HAP-1 (cell line): ENCODE measurements around the gene SLC45A3.
"Not testable (repeated sequence)": the region's sequence is repeated elsewhere in the genome, so short reads cannot be mapped to it uniquely, and the experiment has no call there.

Experiments used
- DNase-seq, 2 experiments: peaks; one replicate each; pipeline ENCODE4 v3.0.0-alpha.2; 2016 to 2020; ENCODE audit warnings: low spot score in 2 of 2
- H3K27me3 ChIP-seq: fragments of 250-450 bp; sonication (Bioruptor Pico); 2 replicates; pipeline ENCODE4 v1.5.1; 2020; ENCODE audit warnings: low read depth, mild to moderate bottlenecking, moderate library complexity
- H3K36me3 ChIP-seq: fragments of 250-450 bp; sonication (Bioruptor Pico); replicated peaks from 2 replicates; pipeline ENCODE4 v1.5.1; 2020; ENCODE audit warnings: mild to moderate bottlenecking
- H3K4me1 ChIP-seq: fragments of 250-450 bp; sonication (Bioruptor Pico); 2 replicates; pipeline ENCODE4 v1.5.1; 2020; ENCODE audit warnings: mild to moderate bottlenecking
- H3K4me3 ChIP-seq: fragments of 250-450 bp; sonication (Bioruptor Pico); 2 replicates; pipeline ENCODE4 v1.5.1; 2020; ENCODE audit warnings: mild to moderate bottlenecking, moderate library complexity
- H3K9me3 ChIP-seq: fragments of 250-450 bp; sonication (Bioruptor Pico); 2 replicates; pipeline ENCODE4 v1.5.1; 2020; ENCODE audit warnings: mild to moderate bottlenecking, moderate library complexity
- in situ Hi-C: fragments of 300-500 bp; cut with MboI; formaldehyde crosslinking; loops from 3 replicates; pipeline ENCODE4 v1.14.3; 2020; ENCODE audit warnings: low sequenced_read_pairs, inconsistent platforms, mixed read lengths

Gene SLC45A3

GRCh38 chr1:205652984-205653383, 27.3 kb downstream of the SLC45A3 start:
- no peak overlapping the region for H3K4me3 ChIP-seq
- H3K9me3 ChIP-seq = no peaks in the 10 kb centered on the region
- H3K36me3 ChIP-seq = no peaks in the 10 kb centered on the region
- peaks cover 3% of the 10 kb centered on the region for H3K4me1 ChIP-seq
- no peaks in the 10 kb centered on the region for H3K27me3 ChIP-seq
- in situ Hi-C loops = no loop called here
- DNase-seq = no peak

GRCh38 chr1:205650241-205650640, 30.1 kb downstream of the SLC45A3 start:
- in situ Hi-C loops = no loop called here
- DNase-seq = no peak

DNA sequence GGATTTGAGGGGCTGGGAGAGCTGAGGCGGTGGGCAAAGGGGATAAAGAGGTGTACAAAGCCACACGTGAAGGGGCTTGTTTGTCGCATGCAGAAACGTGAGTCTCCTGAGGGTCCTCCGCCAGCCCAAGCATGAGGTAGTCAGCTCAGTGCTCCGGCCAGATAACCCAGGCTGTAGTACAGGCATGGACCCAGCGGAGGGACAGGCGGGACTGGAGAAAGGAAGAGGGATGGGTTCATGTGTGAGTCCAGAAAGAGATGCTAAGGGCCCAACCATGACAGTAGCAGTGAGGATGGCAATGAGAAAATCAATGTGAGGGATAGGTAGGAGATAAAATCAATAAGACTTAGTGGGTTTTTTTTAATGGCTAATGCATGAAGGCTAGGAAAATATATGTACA, 34.8 kb downstream of the SLC45A3 start:
- no peaks in the 10 kb centered on the region for H3K36me3 ChIP-seq
- no peaks in the 10 kb centered on the region for H3K27me3 ChIP-seq

More at GRCh38 chr1:205650241-205650640, 30.1 kb downstream of the SLC45A3 start:
- Histone ChIP-seq H3K9me3 (no peaks in the 10 kb centered on the region), H3K4me3 (no peak overlapping the region), H3K4me1 (peaks cover 3% of the 10 kb centered on the region), H3K36me3 (no peaks in the 10 kb centered on the region), H3K27me3 (no peaks in the 10 kb centered on the region)

DNA sequence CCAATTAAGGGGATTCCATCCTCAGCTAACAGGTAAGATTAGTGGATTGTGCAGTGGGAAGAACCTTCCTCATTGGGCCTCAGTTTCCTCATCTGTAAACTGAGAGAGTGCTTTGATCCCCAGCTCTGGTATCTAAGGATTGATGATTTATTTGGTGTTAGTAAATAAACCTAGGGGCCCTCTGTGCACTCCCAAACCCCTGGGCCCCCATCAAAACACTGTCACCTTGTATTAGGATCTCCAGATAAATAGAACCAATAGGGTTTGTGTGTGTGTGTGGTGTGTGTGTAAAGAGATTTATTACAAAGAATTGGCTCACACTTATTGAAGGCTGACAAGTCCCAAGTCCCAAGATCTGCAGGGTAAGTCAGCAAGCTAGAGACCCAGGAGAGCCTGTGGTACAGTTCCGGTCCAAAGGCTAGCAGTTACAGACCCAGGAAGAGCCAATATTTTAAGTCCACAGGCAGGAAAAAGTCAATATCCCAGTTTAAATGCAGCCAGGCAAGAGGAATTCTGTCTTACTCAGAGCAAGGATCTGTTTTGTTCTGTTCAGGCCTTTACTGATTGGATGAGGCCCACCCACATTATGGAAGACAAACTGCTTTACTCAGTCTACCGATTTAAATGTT, 37.5 kb downstream of the SLC45A3 start:
- no peaks in the 10 kb centered on the region for H3K4me1 ChIP-seq
- in situ Hi-C loops = no loop called here
- H3K36me3 ChIP-seq = no peaks in the 10 kb centered on the region
- no peaks in the 10 kb centered on the region for H3K27me3 ChIP-seq
- H3K9me3 ChIP-seq = no peaks in the 10 kb centered on the region
- DNase-seq = no peak
- no peak overlapping the region for H3K4me3 ChIP-seq

More for the DNA sequence above, 34.8 kb downstream of the SLC45A3 start:
- H3K4me3 ChIP-seq = no peak overlapping the region
- in situ Hi-C loops = no loop called here
- no peaks in the 10 kb centered on the region for H3K4me1 ChIP-seq
- no peaks in the 10 kb centered on the region for H3K9me3 ChIP-seq
- no peak for DNase-seq

DNA sequence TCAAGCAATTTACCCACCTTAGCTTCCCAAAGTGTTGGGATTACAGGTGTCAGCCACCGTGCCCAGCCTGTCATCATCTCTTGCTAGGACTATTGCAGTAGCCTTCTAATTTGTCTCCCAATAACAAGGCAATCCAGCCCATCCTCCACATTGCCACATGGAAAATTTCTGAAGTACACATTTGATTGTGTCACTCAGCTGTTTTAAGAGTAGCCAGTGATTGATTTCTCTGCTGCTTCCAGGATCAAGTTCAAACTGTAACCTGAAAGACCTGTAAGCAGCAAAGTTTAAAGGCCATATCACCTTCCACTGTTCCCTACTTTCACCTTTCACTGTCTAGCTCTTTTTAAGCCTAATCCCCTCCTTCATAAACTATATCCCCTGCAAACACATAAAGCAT, 40.7 kb downstream of the SLC45A3 start:
- Histone ChIP-seq H3K27me3 (no peaks in the 10 kb centered on the region), H3K4me1 (no peaks in the 10 kb centered on the region), H3K9me3 (no peaks in the 10 kb centered on the region), H3K4me3 (no peak overlapping the region), H3K36me3 (no peaks in the 10 kb centered on the region)
- in situ Hi-C loops = no loop called here
- DNase-seq = no peak

DNA sequence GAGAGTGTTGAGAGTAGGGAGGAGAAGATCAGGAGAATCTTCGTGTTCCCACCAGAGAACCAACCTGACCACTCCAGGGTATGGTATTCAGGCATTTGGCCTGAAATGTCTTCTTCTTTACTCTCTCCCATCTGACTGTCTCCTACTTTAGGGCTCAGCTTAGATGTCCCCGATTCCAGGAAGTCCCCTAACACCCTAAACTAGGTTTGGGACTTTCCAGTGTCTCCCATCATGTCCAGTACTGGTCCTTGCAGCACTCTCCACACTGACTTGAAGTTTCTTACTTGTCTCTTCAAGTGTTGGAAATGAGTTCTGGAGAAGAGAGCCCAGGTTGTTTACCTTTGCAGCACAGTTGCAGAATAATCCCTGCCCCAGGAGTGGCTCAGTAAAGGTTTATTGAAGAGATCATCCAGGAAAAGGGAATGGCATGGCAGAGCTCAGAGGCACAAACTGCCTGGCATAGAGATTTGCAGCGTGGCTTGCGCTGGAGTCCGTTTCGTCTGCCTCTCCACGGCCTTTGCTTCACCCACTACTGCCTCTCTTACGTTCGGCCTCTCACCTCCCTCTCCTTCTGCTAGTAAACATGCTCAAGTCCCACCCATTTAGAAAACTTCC, 42.3 kb downstream of the SLC45A3 start:
- DNase-seq = no peak
- in situ Hi-C loops = no loop called here
- Histone ChIP-seq H3K4me3 (no peak overlapping the region), H3K4me1 (no peaks in the 10 kb centered on the region), H3K36me3 (no peaks in the 10 kb centered on the region), H3K27me3 (no peaks in the 10 kb centered on the region), H3K9me3 (no peaks in the 10 kb centered on the region)

GRCh38 chr1:205636732-205637131, 43.6 kb downstream of the SLC45A3 start:
- Histone ChIP-seq H3K4me3 (no peak overlapping the region), H3K9me3 (no peaks in the 10 kb centered on the region), H3K27me3 (no peaks in the 10 kb centered on the region), H3K4me1 (peaks cover 4% of the 10 kb centered on the region), H3K36me3 (no peaks in the 10 kb centered on the region)
- DNase-seq = no peak
- in situ Hi-C loops = no loop called here

DNA sequence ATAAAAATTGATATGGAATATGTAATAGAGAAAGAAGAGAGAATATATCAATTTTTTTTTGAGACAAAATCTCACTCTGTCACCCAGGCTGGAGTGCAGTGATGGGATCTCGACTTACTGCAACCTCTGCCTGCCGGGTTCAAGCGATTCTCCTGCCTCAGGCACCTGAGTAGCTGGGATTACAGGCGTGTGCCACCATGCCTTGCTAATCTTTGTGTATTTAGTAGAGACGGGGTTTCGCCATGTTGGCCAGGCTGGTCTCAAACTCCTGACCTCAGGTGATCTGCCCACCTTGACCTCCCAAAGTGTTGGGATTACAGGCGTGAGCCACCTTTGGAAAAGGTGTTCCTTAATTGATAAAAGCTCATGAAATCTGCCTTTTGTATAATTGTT, 44.2 kb downstream of the SLC45A3 start:
- in situ Hi-C loops, DNase-seq, H3K9me3 ChIP-seq, H3K4me3 ChIP-seq, H3K36me3 ChIP-seq, H3K4me1 ChIP-seq, H3K27me3 ChIP-seq: not testable (repeated sequence)

DNA sequence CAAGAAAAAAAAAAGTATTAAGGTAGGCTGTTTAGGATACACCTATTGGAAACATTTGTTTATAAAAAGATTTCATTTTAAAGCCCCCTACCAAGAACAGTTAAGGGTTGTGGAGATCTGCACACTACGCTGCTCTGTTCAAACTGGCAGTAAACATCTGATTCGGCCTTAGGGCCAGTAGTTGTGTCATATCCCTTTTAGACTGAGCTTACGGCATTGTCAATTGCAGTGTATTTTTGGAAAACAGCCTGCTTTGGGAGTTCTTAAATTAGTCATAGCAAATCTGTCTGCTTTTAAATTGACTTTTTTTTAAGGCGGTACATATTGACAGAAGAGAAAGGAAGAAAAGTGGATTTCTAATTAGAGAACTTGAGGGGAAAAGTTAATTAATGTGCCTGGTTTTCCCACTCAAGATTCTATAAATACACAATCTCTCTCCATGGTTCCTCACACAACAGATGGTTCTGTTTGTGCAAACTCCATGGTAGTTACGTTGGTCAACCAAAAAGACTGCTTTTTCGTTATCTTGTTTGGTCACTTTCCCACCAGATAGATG, 46.8 kb downstream of the SLC45A3 start:
- no peaks in the 10 kb centered on the region for H3K36me3 ChIP-seq
- in situ Hi-C loops = no loop called here
- no peaks in the 10 kb centered on the region for H3K9me3 ChIP-seq
- no peak for DNase-seq
- H3K4me1 ChIP-seq = peaks cover 5% of the 10 kb centered on the region
- H3K4me3 ChIP-seq = no peak overlapping the region
- no peaks in the 10 kb centered on the region for H3K27me3 ChIP-seq

DNA sequence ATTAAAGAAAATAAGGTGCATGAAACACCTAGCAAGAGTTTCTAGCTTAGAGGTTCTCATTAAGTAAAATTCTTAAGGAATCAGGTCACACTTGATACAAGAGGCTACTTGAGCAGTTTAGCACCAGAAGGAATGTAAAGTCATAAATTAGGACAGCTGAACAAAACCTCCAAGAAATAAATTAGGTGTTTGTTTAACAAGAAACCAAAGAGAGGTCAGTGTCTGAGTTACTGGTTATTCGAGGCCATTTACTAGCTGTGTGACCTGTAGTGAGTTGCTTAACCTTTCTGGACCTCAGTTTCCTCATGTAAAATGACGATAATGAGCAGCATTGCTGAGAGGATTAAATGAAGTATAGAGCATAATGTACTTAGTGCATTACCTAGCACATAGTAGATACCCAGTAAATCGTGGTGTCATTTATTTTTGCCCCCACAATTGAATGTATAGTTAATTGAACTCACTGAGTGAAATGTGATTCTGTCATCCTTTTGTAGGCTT, 47.6 kb downstream of the SLC45A3 start:
- in situ Hi-C loops = no loop called here
- Histone ChIP-seq H3K4me1 (peaks cover 7% of the 10 kb centered on the region), H3K4me3 (peak overlapping the region; percentile 59), H3K36me3 (no peaks in the 10 kb centered on the region), H3K27me3 (no peaks in the 10 kb centered on the region), H3K9me3 (no peaks in the 10 kb centered on the region)
- DNase-seq = no peak

DNA sequence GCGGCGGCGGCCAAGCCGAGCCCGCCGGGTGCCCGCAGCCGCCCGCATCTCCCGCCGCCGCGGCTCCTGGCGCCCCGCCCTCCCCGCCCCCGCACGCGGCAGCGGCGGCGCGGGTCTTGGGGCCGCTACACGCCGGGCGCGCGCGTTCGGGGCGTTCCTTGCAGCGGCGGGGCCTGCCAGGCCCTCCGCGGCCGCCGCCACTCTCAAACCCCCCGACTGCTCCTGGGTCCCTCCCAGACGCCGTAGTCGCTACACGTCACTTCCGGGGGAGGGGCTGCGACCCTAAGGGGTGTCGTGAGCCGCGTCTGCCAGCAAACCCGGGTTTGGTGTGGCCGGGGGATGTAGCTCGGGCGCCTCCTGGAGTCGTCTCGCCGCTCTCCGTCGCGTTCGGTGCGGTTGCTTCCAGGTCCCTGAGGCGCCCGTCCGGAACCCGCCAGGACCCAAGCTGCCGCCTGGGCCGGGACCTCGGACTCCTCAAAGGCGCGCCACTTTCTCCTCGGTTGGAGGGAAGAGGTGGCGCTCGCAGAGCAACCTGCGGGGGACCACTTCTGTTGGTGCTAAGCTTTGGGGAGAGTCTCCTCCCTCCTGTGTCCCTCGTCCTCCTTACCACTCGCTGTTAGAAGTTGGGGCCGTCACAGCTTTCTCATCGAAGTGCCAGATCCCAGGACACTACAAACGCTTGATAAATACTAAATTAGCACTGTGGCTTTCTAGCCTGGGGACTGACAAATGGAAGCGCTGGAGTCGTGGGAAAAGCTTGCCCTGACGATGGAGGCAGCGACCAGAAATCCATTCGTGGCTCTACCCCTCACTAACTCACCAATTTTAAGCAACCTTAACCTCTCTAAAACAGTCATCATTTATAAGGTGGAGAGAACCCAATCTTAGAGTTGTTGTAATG, 48.3 kb downstream of the SLC45A3 start, which contains the start of gene ELK4:
TSS of gene ELK4 (minus strand) at position 244 of the 901 bp plus-strand sequence. CDS start 8,129 bp downstream, outside the sequence.
- Histone ChIP-seq H3K36me3 (no peaks in the 10 kb centered on the region; the same call in 1 of the 2 replicates), H3K9me3 (no peaks in the 10 kb centered on the region), H3K4me3 (peak within 1 kb of the TSS; percentile 59), H3K27me3 (no peaks in the 10 kb centered on the region), H3K4me1 (peaks cover 7% of the 10 kb centered on the region)
- peak; percentile 89 to 99 for DNase-seq
- in situ Hi-C loops = no loop called here

DNA sequence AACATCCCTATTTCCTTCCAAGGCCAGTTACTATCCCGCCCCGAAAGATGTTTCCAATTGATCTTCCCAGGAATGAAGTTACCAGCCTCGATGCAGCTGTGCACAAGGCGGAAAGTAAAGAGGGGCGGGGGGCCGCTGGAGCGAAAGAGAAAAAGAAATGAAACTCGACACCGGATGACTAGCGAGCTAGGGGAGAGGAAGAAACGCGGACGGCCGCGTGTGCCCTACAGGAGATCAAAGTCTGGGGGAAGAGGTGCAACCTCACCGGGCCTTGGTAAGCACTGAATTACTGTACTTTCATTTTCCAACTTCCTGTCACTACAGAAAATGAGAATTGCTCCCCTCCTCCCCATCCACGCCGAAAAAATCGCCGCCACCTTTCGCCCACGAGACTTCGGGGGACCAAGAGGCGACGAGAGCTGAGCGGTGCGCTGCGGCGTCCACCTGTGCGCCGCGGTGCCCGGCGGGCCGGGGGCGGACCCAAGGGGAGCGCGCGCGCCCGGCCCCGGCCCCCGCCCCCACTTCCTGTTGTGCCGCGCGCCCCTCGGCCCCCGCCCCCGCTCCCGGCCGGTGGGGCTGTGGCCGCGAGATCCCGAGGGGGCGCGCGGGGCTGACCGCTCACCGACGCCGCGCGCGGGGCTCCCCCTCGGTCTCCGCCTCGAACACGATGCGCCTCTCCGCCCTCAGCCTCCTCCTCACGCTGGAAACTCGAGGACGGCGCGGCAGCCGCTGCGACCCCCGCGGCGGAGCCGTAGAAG, 49.1 kb downstream of the SLC45A3 start:
- DNase-seq = peak; percentile 82 to 84
- Histone ChIP-seq H3K9me3 (no peaks in the 10 kb centered on the region), H3K4me1 (peaks cover 7% of the 10 kb centered on the region), H3K36me3 (no peaks in the 10 kb centered on the region; the same call in 1 of the 2 replicates), H3K4me3 (peak overlapping the region; percentile 59), H3K27me3 (no peaks in the 10 kb centered on the region)
- in situ Hi-C loops = no loop called here

- H3K9me3 ChIP-seq = no peaks in the 10 kb centered on the region
- peak overlapping the region; percentile 59 for H3K4me3 ChIP-seq
- DNase-seq = no peak
- H3K27me3 ChIP-seq = no peaks in the 10 kb centered on the region
- in situ Hi-C loops = no loop called here
- H3K4me1 ChIP-seq = peaks cover 7% of the 10 kb centered on the region
- no peaks in the 10 kb centered on the region; the same call in 1 of the 2 replicates for H3K36me3 ChIP-seq
These were observed 49.7 kb downstream of the SLC45A3 start for GRCh38 chr1:205630651-205631009.
